ENCODE measurements around the gene ZNF438.
"Not testable (repeated sequence)": the region's sequence is repeated elsewhere in the genome, so short reads cannot be mapped to it uniquely, and the experiment has no call there.

Gene ZNF438

GRCh38 chr10:30821261-30821993, 210.2 kb downstream of the ZNF438 start:
- DNase-seq: peak; percentile 97

GRCh38 chr10:30820261-30820991, 211.2 kb downstream of the ZNF438 start:
- DNase-seq: peak; percentile 38

- DNase-seq: peak; percentile 33
These were observed 212.1 kb downstream of the ZNF438 start for GRCh38 chr10:30819341-30820181.

- DNase-seq: peak; percentile 18
These were observed 212.8 kb downstream of the ZNF438 start for GRCh38 chr10:30818854-30819253.

DNA sequence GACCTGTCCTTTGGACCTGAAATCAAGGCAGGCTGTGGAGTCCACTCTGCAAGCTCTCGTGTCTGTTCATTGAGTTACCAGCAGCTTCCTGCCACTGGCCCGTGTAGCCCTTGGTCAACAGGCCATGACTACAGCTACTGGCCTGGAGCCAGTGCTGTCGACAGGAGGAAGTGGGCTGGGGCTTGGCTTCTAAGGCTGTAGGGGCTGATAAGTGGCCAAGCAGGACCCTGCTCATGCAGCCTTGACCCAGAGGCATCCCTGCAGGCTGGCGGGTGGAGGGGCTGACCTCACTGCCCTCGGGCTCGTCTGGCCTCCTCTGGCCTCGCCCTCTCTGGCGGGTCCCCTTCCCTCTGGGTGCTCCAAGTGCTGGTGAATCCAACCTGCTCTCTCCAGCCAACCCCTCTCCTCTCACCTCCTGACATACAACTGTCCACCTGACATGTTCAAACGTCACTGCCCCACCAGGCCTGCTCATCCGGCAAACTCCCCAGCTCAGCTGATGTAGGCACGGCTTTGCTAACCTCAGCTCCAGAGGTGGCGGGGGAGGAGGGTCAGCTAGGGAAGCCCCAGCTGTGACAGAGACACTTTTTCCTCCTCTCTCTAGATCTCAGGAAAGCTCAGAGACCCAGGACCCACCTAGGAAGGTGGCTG, 213.5 kb downstream of the ZNF438 start:
- peak; percentile 83 for DNase-seq

DNA sequence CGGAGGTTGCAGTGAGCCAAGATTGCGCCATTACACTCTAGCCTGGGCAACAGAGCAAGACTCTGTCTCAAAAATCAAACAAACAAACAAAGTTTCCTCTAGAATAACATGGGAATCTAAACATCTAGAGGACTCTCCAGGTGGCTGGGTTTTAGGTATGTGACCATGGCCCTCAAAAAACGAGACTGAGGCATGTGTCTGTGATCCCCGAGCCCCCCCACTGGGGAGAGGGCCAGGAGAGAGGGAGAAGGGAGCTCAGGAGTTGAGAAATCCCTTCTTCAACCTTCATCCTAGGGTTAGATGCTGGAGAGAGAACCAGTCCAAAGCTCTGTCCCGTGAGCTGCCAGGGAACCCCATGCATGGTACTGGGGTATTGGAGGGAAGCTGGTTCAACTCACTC, 214.1 kb downstream of the ZNF438 start:
- no peak for DNase-seq

- DNase-seq: no peak
These were observed 214.9 kb downstream of the ZNF438 start for GRCh38 chr10:30816820-30817171.

DNA sequence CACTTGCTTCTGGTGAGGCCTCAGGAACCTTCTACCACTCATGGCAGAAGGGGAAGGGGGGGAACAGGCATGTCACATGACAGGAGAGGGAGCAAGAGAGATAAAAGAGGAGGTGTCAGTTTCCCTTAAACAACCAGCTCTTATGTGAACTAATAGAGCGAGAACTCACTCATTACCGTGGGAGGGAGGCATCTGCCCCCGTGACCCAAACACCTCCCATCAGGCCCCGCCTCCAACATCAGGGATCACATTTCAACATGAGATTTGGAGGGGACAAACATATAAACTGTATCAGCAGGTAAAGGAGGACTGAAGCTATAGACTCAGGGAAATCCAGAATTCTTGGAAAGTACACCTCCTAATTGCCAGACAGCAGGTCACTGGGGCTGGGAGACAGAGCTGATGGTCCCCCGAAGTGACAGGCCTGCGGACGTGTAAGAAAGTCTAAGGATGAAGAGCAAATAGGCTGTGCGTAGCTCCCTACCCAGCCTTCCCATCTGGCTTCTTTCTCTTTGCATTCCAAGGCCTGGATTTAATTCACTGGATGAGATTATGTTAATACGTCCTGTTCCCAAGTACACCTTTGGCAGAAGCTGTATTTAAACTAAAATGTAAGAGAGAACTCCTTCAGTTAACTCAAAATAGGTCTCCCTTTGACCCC, 215.4 kb downstream of the ZNF438 start:
- DNase-seq: no peak

- no peak for DNase-seq
These were observed 217.7 kb downstream of the ZNF438 start for GRCh38 chr10:30813872-30814481.

DNA sequence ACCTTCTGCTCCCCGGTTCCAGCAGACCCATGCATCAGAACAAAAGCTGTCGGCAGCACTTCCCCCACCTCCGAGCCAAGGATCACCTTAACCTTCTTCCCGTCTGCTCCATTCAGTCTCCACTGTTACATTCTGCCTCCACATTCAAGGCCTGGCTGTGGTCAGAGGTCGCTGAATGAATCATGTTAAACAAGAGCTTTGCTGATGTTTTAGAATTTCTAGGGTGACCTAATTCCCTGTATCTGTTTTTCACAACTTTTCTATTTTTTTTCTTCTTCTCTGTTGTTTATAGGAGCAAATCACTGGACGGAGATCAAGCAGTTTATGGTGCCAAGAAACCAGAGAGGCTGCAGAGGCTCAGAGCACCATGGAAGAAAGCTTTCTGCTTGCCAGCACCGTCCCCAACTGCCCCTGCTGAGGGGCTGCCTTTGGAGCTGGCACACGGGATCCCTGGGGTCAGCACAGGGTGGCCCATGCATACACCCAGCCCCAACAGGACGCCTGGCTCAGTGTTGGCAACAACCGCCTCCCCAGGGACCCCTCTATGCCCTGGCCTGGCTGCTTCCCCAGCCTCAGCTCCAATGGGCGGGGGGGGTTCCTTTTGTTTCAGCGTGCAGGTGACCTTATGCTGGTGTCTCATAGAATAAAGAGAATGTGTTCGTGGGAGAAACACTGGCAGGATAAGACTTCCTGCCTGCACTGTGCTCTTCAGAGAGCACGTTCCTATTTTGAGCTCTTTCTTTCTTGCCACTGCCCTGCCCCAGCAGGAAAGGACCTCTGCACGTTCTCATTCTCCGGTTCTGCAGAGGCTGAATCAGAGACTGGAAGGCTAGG, 219.4 kb downstream of the ZNF438 start:
- no peak for DNase-seq

- DNase-seq: no peak
These were observed 220.2 kb downstream of the ZNF438 start for GRCh38 chr10:30811276-30812017.

DNA sequence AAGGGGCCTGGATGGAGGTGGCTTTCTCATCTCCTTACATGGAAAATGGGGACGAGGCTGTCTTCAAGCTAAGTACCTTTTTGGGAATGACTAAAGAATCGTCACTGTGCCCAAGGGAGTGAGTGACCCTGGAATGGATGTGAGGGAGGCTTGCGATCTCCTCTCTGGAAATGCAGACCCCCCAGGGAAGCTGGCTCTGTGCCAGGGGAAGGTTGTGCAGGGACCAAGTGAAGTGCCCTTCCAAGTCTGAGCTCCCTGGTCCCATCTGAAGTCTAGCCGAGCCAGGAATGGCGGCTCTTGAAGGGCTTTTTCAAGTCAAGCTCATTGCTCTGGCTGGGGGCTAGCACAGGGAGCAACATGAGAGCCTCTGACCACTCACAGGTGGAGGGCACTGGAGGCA, 221.2 kb downstream of the ZNF438 start:
- no peak for DNase-seq

DNA sequence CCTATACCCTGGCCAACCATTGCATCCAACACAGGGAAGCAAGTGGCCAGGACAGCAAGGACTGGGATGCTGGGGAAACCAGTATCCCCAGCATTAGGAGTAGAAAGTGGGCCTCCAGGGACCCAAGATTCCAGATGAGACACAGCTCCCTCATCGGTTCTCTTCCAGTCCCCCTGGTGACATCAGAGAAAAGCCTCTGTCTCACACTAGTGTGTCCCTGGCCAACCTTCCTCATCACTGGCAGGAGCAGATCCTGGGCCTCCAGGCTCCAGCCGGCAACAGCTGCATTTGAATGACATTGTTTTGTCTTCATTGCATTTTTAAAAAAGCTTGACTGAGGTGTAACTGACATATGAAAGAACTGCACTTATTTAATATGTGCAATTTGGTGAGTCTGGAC, 224.8 kb downstream of the ZNF438 start:
- DNase-seq: no peak

GRCh38 chr10:30805061-30805460, 226.6 kb downstream of the ZNF438 start:
- DNase-seq: no peak

- DNase-seq: no peak
These were observed 227.1 kb downstream of the ZNF438 start for GRCh38 chr10:30804478-30805055.

DNA sequence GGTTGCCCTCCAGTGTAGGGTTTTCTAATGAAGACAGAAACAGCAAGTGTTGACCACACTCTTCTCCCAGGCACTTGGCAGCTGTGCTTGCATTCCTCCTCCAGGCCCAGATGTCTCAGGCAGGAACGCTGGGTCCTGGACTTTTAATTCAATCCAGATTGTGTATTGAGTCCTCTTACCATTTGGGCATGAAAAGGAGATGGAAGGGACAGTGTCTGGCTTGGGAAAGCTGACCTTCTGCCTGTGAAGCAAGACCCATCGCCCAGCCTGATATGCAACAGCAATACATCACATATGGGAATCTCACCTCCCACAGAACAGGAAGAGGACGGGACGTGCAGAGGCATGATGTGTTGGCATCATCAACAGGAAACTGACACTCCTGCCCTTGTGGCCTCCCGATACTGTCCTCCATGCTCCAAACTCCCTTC, 227.8 kb downstream of the ZNF438 start:
- no peak for DNase-seq

DNA sequence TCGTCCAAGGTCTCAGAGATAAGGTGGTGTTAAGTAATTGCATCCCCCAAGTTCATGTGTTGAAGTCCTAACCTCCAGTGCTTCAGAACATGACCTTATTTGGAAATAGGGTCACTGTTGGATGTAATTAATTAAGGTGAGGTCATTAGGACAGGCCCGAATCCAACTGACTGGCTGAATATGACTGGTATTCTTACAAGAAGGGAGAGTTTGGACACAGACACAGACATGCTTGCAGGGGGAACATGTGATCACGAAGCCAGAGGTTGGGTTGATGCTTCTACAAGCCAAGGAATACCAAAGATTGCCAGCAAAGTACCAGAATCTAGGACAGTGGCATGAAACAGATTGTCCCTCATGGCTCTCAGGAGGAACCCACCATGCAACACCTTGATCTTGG, 228.6 kb downstream of the ZNF438 start:
- no peak for DNase-seq

GRCh38 chr10:30800368-30800767, 231.3 kb downstream of the ZNF438 start:
- no peak for DNase-seq

- no peak for DNase-seq
These were observed 232.9 kb downstream of the ZNF438 start for GRCh38 chr10:30798646-30799185.

GRCh38 chr10:30795024-30795423, 236.6 kb downstream of the ZNF438 start:
- DNase-seq: not testable (repeated sequence)

Measured in hematopoietic multipotent progenitor cell treated with erythropoietin and hydrocortisone succinate and interleukin-3 and kit ligand, for 6 days (in vitro differentiated cells).